HepG2 (cell line): ENCODE measurements around the gene C3orf52. TPM values are rescaled to one million over a fixed set of nuclear protein-coding genes. Genes with fewer than 3 reads are reported as not detected.

Experiments used
- ATAC-seq: fragments of 200-7000 bp; cut with Tn5 transposase; 3 replicates; pipeline ENCODE4 v1.9.1; 2020; ENCODE audit warnings: mild to moderate bottlenecking, moderate library complexity
- BruUV-seq: library from RNA; stranded (reverse); fragments of 400-500 nt; replicated peaks from 2 replicates; lab custom pipeline; 2021; lab: Mats Ljungman, UMichigan
- CTCF ChIA-PET: fragments of 300-600 bp; formaldehyde crosslinking; extraction: SDS; loops from one replicate; lab custom pipeline; 2021; ENCODE audit warnings: low total read pairs, inconsistent platforms, low intra/inter-chr PET ratio; lab: Yijun Ruan, JAX
- POLR2A ChIA-PET: fragments of 350-600 bp; sonication (Branson Sonifier 250); formaldehyde crosslinking; loops from one replicate; lab custom pipeline; 2020; ENCODE audit warnings: antibody characterized with exemption, inconsistent platforms; lab: Yijun Ruan, JAX
- DNase-seq: peaks from one replicate; pipeline ENCODE4 v3.0.0-alpha.2; 2015; ENCODE audit warnings: low spot score
- FAIRE-seq: peaks from 3 replicates; lab custom pipeline; 2011; peaks lifted over from hg19 to GRCh38; lab: Jason Lieb, UNC
- H2AFZ ChIP-seq: one replicate; pipeline ENCODE4 v1.6.1; 2011; ENCODE audit warnings: low read length, inconsistent platforms
- H3K27ac ChIP-seq: fragments of 300-600 bp; 3 replicates; pipeline ENCODE4 v1.8.0; 2011; ENCODE audit warnings: mixed run types, mild to moderate bottlenecking, mixed read lengths, low read length, inconsistent platforms; ENCODE audit not compliant: insufficient read depth; ENCODE audit errors: extremely low read length
- H3K27me3 ChIP-seq, 2 experiments: fragments of 200-600 bp in 1 of 2; 2 replicates in 1 of 2; 3 replicates in 1 of 2; pipeline versions ENCODE4 v1.6.0 to v1.8.0; 2011; ENCODE audit warnings: low read length in 2 of 2, mild to moderate bottlenecking in 2 of 2, moderate library complexity in 2 of 2, inconsistent platforms in 1 of 2; ENCODE audit not compliant: insufficient read depth in 2 of 2, control insufficient read depth in 1 of 2
- H3K36me3 ChIP-seq, 2 experiments: fragments of 200-600 bp in 1 of 2; replicated peaks in 1 of 2; 2 replicates in 1 of 2; 3 replicates in 1 of 2; pipeline versions ENCODE4 v1.5.1 to v1.8.0; 2011; ENCODE audit warnings: low read length in 2 of 2, inconsistent platforms in 1 of 2; ENCODE audit not compliant: insufficient read depth in 2 of 2, control insufficient read depth in 1 of 2
- H3K4me1 ChIP-seq: 2 replicates; pipeline ENCODE4 v1.5.1; 2012; ENCODE audit warnings: low read length, inconsistent platforms; ENCODE audit not compliant: insufficient read depth
- H3K4me2 ChIP-seq: 2 replicates; pipeline ENCODE4 v1.6.0; 2011; ENCODE audit warnings: low read depth, low read length, inconsistent platforms
- H3K4me3 ChIP-seq, 3 experiments: fragments of 200-600 bp in 1 of 3; sonication (generic), shearing (Covaris generic) in 1 of 3; replicated peaks in 1 of 3; 2 replicates each; pipeline ENCODE4 v1.5.1; 2011 to 2016; ENCODE audit warnings: low read length in 3 of 3, inconsistent platforms in 2 of 3, low read depth in 2 of 3, mild to moderate bottlenecking in 2 of 3, control low read depth in 1 of 3, mixed read lengths in 1 of 3; ENCODE audit not compliant: insufficient read depth in 1 of 3
- H3K79me2 ChIP-seq: one replicate; pipeline ENCODE4 v1.6.1; 2011; ENCODE audit warnings: low read length, inconsistent platforms; ENCODE audit not compliant: insufficient read depth
- H3K9ac ChIP-seq: 2 replicates; pipeline ENCODE4 v1.6.0; 2011; ENCODE audit warnings: mild to moderate bottlenecking, low read depth, low read length, inconsistent platforms; ENCODE audit not compliant: insufficient read depth
- H3K9me3 ChIP-seq: 2 replicates; pipeline ENCODE4 v1.5.1; 2012; ENCODE audit warnings: mild to moderate bottlenecking, low read length
- H4K20me1 ChIP-seq: 2 replicates; pipeline ENCODE4 v1.6.0; 2011; ENCODE audit warnings: inconsistent platforms, mild to moderate bottlenecking, low read length, moderate library complexity; ENCODE audit not compliant: insufficient read depth
- ESRRA ChIP-seq: sonication (generic); formaldehyde crosslinking; IDR thresholded peaks from 2 replicates; pipeline ENCODE4 v1.5.1; 2020; ENCODE audit warnings: mild to moderate bottlenecking, low read depth, missing genetic modification reagents
- FOXA1 ChIP-seq, 2 experiments: fragments of 450-650 bp in 1 of 2; sonication (generic) in 1 of 2; formaldehyde crosslinking in 1 of 2; IDR thresholded peaks; 2 replicates each; pipeline versions ENCODE4 v1.4.0 to v1.6.1; 2016 to 2020; ENCODE audit warnings: missing genetic modification reagents in 1 of 2
- SIN3B ChIP-seq: fragments of 150-350 bp; IDR thresholded peaks from 2 replicates; pipeline ENCODE4 v1.6.1; 2014; ENCODE audit warnings: low read length
- SMARCC2 ChIP-seq: fragments of 450-650 bp; IDR thresholded peaks from 2 replicates; pipeline ENCODE4 v1.6.1; 2017; ENCODE audit warnings: antibody characterized with exemption, mild to moderate bottlenecking
- THAP11 ChIP-seq: IDR thresholded peaks from 2 replicates; pipeline ENCODE4 v1.6.1; 2016; ENCODE audit warnings: missing biosample characterization, missing genetic modification reagents
- ZNF235 ChIP-seq: sonication (generic); formaldehyde crosslinking; IDR thresholded peaks from 2 replicates; pipeline ENCODE4 v1.8.1; 2023; ENCODE audit warnings: mild to moderate bottlenecking, missing genetic modification reagents, borderline replicate concordance
- ZNF546 ChIP-seq: sonication (generic); formaldehyde crosslinking; conservative IDR thresholded peaks from 2 replicates; pipeline ENCODE4 v1.8.1; 2023; ENCODE audit warnings: mild to moderate bottlenecking, missing genetic modification reagents
- WGBS: methylation state at CpG from one replicate; pipeline ENCODE4 v1.1.6; 2017; ENCODE audit warnings: low lambda C conversion rate; 5-methylcytosine and 5-hydroxymethylcytosine counted together
- in situ Hi-C: cut with HindIII; loops from 2 replicates; pipeline ENCODE4 v1.10.0; 2017; ENCODE audit warnings: low pct_unique_long_range_greater_than_20kb; ENCODE audit not compliant: extremely low pct_ligation_motif_present
- intact Hi-C: fragments of 100-400 bp; cut with micrococcal nuclease; formaldehyde crosslinking; loops from one replicate; pipeline ENCODE4 v1.10.0; 2022; ENCODE audit not compliant: unreplicated experiment
- polyA plus RNA-seq, 8 experiments: library from polyadenylated mRNA; depleted of rRNA in 3 of 8; stranded (reverse) in 7 of 8; unstranded in 1 of 8; fragments of >200 nt; fragmentation: Illumina TruSeq in 4 of 8; extraction: Trizol in 4 of 8; gene quantifications; 2 replicates each; pipeline versions ENCODE4 v1.2.1 to v1.2.3, GENCODE V29; 2011 to 2016; ENCODE audit warnings: low read depth in 4 of 8, missing spikeins in 1 of 8, mixed read lengths in 1 of 8; ENCODE audit not compliant: insufficient read depth in 1 of 8
- total RNA-seq, 5 experiments: library from RNA; depleted of rRNA; stranded (reverse); fragments of >200 nt; fragmentation: Illumina TruSeq; extraction: Trizol; gene quantifications; 2 replicates each; pipeline ENCODE4 v1.2.3, GENCODE V29; 2016; ENCODE audit warnings: low read depth in 1 of 5
- TF ChIP-seq, protein P1 (sequence below): sonication (generic); formaldehyde crosslinking; IDR thresholded peaks from 2 replicates; pipeline ENCODE4 v1.5.1; 2020; ENCODE audit warnings: missing genetic modification reagents, mild to moderate bottlenecking, borderline replicate concordance
- TF ChIP-seq, protein P2 (sequence below): sonication (generic); formaldehyde crosslinking; IDR thresholded peaks from 2 replicates; pipeline ENCODE4 v1.9.0; 2021; ENCODE audit warnings: mild to moderate bottlenecking, missing genetic modification reagents

Gene C3orf52
- total and polyA plus RNA-seq, 2 of the 13 experiments (the other 11 are each of a cell fraction or from before 2014, with no cell fraction given), result 0.79 to 1.2 TPM

DNA sequence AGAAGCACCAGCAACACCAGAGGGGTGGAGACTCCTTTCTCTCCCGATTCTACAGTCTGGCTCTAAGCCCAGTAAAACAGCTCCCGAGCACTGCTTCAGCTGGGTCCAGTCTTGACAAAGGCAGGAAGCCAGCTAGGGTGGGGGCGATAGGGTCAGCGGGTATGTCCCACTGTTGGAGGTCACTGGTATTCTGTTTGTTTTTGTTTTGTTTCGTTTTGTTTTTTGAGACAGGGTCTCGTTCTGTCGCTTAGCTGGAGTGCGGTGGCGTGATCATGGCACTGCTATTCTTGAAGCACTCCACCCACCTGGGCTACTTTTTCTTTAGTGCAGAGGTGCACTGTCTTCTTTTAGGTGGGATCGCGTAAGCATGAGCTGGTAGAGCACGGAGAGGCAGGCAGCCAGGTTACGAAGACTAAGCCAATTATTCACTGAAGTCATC is 30.6 kb downstream of the C3orf52 start (continued):
- no peak for TF ChIP-seq ZNF546 (CRISPR knock-in tag)
- TF ChIP-seq ZNF235 (CRISPR knock-in tag), result no peak
- TF ChIP-seq SMARCC2, result no peak

GRCh38 chr3:112117415-112117814 is 31.2 kb downstream of the C3orf52 start:
- POLR2A ChIA-PET, result no interaction called here

DNA sequence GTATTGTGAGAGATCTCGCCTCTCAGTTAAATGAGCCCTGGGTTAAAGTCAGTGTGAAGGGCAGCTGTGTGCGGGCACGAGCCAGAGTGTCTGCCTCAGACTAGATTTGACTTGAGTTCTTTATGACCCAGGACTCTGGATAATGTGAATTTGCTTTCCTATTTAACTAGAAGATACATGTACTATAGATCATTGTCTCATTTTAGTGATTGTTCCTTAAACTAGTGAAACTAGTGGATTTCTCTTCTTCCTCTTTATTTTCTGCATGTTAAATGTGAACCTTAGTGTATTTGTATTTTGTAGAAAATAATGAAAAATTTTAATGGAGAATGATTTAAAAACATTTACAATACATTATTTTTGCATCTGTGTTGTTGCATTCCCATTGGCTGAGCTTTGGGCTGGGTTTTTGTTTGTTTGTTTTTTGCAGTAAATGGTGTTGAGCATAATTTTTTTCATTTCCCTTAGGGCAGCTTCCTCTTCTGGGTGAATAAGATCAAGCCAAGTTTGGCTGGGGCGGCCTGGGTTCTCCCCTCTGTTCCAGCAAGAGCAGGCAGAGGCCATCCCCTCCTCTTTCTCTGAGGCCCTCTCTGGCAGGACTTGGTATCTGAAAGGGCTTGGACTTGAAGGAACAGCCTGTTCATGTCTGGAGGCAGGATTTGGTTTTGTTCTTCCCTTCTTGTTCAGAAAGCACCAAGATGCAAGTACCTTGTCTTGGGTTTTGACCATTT is 31.8 kb downstream of the C3orf52 start:
- POLR2A ChIA-PET, result no interaction called here
- intact Hi-C loops, result no loop called here
- in situ Hi-C loops, result loop anchor here (10.0 kb wide), 1 partner anchor 417 kb away; no protein-coding TSS in a partner anchor
- TF ChIP-seq, protein P1, sequence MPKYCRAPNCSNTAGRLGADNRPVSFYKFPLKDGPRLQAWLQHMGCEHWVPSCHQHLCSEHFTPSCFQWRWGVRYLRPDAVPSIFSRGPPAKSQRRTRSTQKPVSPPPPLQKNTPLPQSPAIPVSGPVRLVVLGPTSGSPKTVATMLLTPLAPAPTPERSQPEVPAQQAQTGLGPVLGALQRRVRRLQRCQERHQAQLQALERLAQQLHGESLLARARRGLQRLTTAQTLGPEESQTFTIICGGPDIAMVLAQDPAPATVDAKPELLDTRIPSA (CRISPR knock-in tag), result no peak
- TF ChIP-seq SIN3B, result no peak
- TF ChIP-seq THAP11, result no peak
- no peak for TF ChIP-seq ESRRA (CRISPR knock-in tag)
- TF ChIP-seq, protein P2, sequence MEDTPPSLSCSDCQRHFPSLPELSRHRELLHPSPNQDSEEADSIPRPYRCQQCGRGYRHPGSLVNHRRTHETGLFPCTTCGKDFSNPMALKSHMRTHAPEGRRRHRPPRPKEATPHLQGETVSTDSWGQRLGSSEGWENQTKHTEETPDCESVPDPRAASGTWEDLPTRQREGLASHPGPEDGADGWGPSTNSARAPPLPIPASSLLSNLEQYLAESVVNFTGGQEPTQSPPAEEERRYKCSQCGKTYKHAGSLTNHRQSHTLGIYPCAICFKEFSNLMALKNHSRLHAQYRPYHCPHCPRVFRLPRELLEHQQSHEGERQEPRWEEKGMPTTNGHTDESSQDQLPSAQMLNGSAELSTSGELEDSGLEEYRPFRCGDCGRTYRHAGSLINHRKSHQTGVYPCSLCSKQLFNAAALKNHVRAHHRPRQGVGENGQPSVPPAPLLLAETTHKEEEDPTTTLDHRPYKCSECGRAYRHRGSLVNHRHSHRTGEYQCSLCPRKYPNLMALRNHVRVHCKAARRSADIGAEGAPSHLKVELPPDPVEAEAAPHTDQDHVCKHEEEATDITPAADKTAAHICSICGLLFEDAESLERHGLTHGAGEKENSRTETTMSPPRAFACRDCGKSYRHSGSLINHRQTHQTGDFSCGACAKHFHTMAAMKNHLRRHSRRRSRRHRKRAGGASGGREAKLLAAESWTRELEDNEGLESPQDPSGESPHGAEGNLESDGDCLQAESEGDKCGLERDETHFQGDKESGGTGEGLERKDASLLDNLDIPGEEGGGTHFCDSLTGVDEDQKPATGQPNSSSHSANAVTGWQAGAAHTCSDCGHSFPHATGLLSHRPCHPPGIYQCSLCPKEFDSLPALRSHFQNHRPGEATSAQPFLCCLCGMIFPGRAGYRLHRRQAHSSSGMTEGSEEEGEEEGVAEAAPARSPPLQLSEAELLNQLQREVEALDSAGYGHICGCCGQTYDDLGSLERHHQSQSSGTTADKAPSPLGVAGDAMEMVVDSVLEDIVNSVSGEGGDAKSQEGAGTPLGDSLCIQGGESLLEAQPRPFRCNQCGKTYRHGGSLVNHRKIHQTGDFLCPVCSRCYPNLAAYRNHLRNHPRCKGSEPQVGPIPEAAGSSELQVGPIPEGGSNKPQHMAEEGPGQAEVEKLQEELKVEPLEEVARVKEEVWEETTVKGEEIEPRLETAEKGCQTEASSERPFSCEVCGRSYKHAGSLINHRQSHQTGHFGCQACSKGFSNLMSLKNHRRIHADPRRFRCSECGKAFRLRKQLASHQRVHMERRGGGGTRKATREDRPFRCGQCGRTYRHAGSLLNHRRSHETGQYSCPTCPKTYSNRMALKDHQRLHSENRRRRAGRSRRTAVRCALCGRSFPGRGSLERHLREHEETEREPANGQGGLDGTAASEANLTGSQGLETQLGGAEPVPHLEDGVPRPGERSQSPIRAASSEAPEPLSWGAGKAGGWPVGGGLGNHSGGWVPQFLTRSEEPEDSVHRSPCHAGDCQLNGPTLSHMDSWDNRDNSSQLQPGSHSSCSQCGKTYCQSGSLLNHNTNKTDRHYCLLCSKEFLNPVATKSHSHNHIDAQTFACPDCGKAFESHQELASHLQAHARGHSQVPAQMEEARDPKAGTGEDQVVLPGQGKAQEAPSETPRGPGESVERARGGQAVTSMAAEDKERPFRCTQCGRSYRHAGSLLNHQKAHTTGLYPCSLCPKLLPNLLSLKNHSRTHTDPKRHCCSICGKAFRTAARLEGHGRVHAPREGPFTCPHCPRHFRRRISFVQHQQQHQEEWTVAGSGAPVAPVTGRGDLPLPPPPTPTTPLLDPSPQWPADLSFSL (CRISPR knock-in tag), result no peak

More at GRCh38 chr3:112117415-112117814, 31.2 kb downstream of the C3orf52 start:
- 70% methylated on average over 1 of the region's 1 CpG for WGBS
- no peaks in the 10 kb centered on the region for H4K20me1 ChIP-seq
- H3K79me2 ChIP-seq, result no peaks in the 10 kb centered on the region
- H3K4me2 ChIP-seq, result no peak overlapping the region
- no peak for FAIRE-seq
- intact Hi-C loops (no loop called here), in situ Hi-C loops (loop anchor here (10.0 kb wide), 1 partner anchor 417 kb away; no protein-coding TSS in a partner anchor)
- no peak overlapping the region for H3K4me3 ChIP-seq
- no peak overlapping the region for H3K27ac ChIP-seq
- no peaks in the 10 kb centered on the region for H3K36me3 ChIP-seq
- no peak for DNase-seq
- CTCF ChIA-PET, result no interaction called here
- no peak overlapping the region for H3K9ac ChIP-seq
- H3K4me1 ChIP-seq, result no peaks in the 10 kb centered on the region
- H2AFZ ChIP-seq, result no peak overlapping the region
- H3K27me3 ChIP-seq, result no peaks in the 10 kb centered on the region
- TF ChIP-seq FOXA1 (IDR thresholded peaks at IDR 0.05) (no peak), FOXA1 (CRISPR knock-in tag; IDR thresholded peaks at IDR 0.05) (no peak)
- TF ChIP-seq, all 625 proteins: peak for 0
- H3K9me3 ChIP-seq, result no peaks in the 10 kb centered on the region
- no TSS peak for BruUV-seq
- no peak for ATAC-seq

More for the DNA sequence above, 31.8 kb downstream of the C3orf52 start:
- Histone ChIP-seq H3K36me3 (no peaks in the 10 kb centered on the region), H3K4me2 (no peak overlapping the region), H3K9me3 (no peaks in the 10 kb centered on the region), H3K79me2 (no peaks in the 10 kb centered on the region), H3K9ac (no peak overlapping the region), H4K20me1 (no peaks in the 10 kb centered on the region), H2AFZ (no peak overlapping the region), H3K4me1 (no peaks in the 10 kb centered on the region), H3K4me3 (no peak overlapping the region), H3K27ac (no peak overlapping the region), H3K27me3 (no peaks in the 10 kb centered on the region)
- no peak for FAIRE-seq
- 40% methylated on average over 4 of the region's 4 CpGs for WGBS
- no TSS peak for BruUV-seq
- CTCF ChIA-PET, result no interaction called here
- DNase-seq, result no peak
- ATAC-seq, result peak; percentile 46; the same call in 2 of the 3 replicates
